Activated gamma-delta T cell (primary cell): ENCODE measurements around the gene FBXL15.
"Not testable (repeated sequence)": the region's sequence is repeated elsewhere in the genome, so short reads cannot be mapped to it uniquely, and the experiment has no call there.

ENCODE experiments used
- DNase-seq: peaks from one replicate; lab custom pipeline; 2025; lab: John Stamatoyannopoulos, UW

Gene FBXL15

GRCh38 chr10:102431452-102432124, 11.0 kb downstream of the FBXL15 start:
- no peak for DNase-seq

GRCh38 chr10:102432162-102432950, 11.7 kb downstream of the FBXL15 start, which contains the start of gene CUEDC2:
TSS of gene CUEDC2 (minus strand) at chr10:102432574. CDS start at chr10:102425188, 7,386 bp downstream.
- peak; percentile 76 for DNase-seq

- no peak for DNase-seq
These were observed 13.0 kb downstream of the FBXL15 start for GRCh38 chr10:102433619-102434046.

- no peak for DNase-seq
These were observed 13.9 kb downstream of the FBXL15 start for GRCh38 chr10:102434394-102435132.

- no peak for DNase-seq
These were observed 14.5 kb downstream of the FBXL15 start for GRCh38 chr10:102435133-102435497.

GRCh38 chr10:102435529-102436233, 15.0 kb downstream of the FBXL15 start:
- DNase-seq = no peak

- no peak for DNase-seq
These were observed 15.7 kb downstream of the FBXL15 start for GRCh38 chr10:102436312-102436711.

- DNase-seq = no peak
These were observed 16.9 kb downstream of the FBXL15 start for GRCh38 chr10:102437515-102437914.

- DNase-seq = no peak
These were observed 17.7 kb downstream of the FBXL15 start for GRCh38 chr10:102438374-102438773.

- no peak for DNase-seq
These were observed 24.2 kb downstream of the FBXL15 start for GRCh38 chr10:102444851-102445250.

- peak; percentile 57 for DNase-seq
These were observed 28.9 kb downstream of the FBXL15 start for GRCh38 chr10:102449321-102450123.

- DNase-seq = no peak
These were observed 29.4 kb downstream of the FBXL15 start for GRCh38 chr10:102450124-102450373.

GRCh38 chr10:102450374-102451104, 29.9 kb downstream of the FBXL15 start:
- peak; percentile 91 for DNase-seq

GRCh38 chr10:102451105-102451969, 30.7 kb downstream of the FBXL15 start, which contains the start of gene C10orf95:
TSS of gene C10orf95 (minus strand) at chr10:102451543. CDS start at chr10:102451093, 450 bp downstream.
- no peak for DNase-seq

- DNase-seq = no peak
These were observed 32.2 kb downstream of the FBXL15 start for GRCh38 chr10:102452672-102453340.

- DNase-seq = no peak
These were observed 32.9 kb downstream of the FBXL15 start for GRCh38 chr10:102453502-102453901.

GRCh38 chr10:102454662-102455487, 34.2 kb downstream of the FBXL15 start:
- DNase-seq = not testable (repeated sequence)

GRCh38 chr10:102455893-102456471, 35.3 kb downstream of the FBXL15 start:
- no peak for DNase-seq
